A673 (cell line): ENCODE measurements around the gene EIF3D.

ENCODE experiments used
- EZH2 ChIP-seq: fragments of 200-600 bp; sonication (generic); IDR thresholded peaks from 2 replicates; pipeline ENCODE4 v1.6.1; 2017; ENCODE audit warnings: borderline replicate concordance, low read depth, mild to moderate bottlenecking, mixed read lengths, antibody characterized with exemption, low read length; ENCODE audit not compliant: poor library complexity, severe bottlenecking
- TF ChIP-seq, protein P1 (sequence below): fragments of 300-800, 200-600 bp; sonication (generic); conservative IDR thresholded peaks from 2 replicates; pipeline ENCODE4 v1.5.1; 2017; ENCODE audit warnings: low read depth, mild to moderate bottlenecking, antibody characterized with exemption, low read length, moderate library complexity, mixed read lengths

DNA sequence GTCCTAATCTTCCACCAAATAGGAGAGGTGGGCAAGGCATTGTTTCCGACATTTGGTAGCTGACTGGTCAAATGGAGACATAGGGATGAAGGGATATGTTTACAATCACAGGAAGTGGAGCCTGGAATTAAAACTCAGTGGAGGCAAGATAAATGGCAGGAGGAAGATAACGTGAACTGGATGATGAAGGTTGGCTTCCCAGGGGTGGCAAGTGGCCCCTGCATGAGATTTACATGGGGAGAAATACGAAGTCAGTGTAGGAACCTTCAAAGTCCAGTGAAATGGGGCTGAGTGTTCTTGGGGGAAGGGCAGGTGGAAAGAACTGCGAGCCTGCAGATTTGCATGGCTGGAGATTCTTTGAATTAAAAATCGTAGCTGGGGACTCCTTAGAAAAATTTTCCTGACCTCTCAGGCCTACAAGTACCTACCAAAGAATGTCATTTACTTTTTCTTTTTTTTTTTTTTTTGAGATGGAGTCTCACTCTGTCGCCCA, 21.4 kb downstream of the EIF3D start:
- TF ChIP-seq, protein P1, sequence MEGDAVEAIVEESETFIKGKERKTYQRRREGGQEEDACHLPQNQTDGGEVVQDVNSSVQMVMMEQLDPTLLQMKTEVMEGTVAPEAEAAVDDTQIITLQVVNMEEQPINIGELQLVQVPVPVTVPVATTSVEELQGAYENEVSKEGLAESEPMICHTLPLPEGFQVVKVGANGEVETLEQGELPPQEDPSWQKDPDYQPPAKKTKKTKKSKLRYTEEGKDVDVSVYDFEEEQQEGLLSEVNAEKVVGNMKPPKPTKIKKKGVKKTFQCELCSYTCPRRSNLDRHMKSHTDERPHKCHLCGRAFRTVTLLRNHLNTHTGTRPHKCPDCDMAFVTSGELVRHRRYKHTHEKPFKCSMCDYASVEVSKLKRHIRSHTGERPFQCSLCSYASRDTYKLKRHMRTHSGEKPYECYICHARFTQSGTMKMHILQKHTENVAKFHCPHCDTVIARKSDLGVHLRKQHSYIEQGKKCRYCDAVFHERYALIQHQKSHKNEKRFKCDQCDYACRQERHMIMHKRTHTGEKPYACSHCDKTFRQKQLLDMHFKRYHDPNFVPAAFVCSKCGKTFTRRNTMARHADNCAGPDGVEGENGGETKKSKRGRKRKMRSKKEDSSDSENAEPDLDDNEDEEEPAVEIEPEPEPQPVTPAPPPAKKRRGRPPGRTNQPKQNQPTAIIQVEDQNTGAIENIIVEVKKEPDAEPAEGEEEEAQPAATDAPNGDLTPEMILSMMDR, result no peak
- no peak for TF ChIP-seq EZH2
